ENCODE data around the gene UQCC2.

DNA sequence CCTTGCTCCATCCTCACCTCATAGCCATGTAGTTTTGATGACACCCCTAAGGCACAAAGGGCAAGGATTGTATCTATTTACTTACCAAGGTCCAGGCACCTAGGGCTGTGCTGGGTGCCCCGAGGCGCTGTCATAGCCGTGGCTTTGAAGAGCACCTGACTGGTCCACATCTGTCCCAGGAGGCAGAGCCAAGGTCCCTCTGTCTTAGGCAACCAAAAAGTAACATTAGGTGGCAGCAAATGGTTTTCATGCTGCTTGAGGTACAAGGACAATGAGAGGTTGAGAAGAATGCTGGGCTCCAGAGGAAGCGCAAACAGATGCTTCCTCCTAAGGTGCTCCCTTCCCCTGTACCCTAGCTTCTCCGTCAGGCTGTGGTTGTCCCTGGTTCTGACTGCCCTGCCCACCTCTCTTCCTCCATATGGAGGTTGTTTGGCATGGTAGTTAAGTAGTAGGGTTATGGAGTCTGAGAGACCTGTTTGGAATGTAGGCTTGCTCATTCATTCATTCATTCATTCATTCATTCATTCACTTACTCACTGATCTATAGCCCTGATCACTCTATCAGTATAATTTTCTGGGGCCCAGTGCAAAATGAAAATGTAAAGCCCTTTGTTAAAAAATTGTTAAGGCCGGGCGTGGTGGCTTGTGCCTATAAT is 3.0 kb upstream of the UQCC2 start:
- TF ChIP-seq EZH2 (IDR thresholded peaks at IDR 0.05; ENCODE audit: borderline replicate concordance, low read length): no peak
- TF ChIP-seq, protein P1, sequence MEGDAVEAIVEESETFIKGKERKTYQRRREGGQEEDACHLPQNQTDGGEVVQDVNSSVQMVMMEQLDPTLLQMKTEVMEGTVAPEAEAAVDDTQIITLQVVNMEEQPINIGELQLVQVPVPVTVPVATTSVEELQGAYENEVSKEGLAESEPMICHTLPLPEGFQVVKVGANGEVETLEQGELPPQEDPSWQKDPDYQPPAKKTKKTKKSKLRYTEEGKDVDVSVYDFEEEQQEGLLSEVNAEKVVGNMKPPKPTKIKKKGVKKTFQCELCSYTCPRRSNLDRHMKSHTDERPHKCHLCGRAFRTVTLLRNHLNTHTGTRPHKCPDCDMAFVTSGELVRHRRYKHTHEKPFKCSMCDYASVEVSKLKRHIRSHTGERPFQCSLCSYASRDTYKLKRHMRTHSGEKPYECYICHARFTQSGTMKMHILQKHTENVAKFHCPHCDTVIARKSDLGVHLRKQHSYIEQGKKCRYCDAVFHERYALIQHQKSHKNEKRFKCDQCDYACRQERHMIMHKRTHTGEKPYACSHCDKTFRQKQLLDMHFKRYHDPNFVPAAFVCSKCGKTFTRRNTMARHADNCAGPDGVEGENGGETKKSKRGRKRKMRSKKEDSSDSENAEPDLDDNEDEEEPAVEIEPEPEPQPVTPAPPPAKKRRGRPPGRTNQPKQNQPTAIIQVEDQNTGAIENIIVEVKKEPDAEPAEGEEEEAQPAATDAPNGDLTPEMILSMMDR (conservative IDR thresholded peaks at IDR 0.05 in 1 of 2, IDR thresholded peaks at IDR 0.05 in 1 of 2; ENCODE audit: extremely low read depth in 1 of 2, insufficient read depth in 1 of 2, low read depth in 1 of 2, low read length in 2 of 2): no peak

Measured in mammary epithelial cell (primary cell).